Colonic mucosa (tissue), 4 donors: ENCODE data around the gene ECHS1. TPM values are rescaled to one million over a fixed set of nuclear protein-coding genes. Genes with fewer than 3 reads are reported as not detected.
A peak's percentile ranks its signal among the peaks of the same experiment; 100 is the strongest.

Experiments used
- DNase-seq: peaks from one replicate; pipeline ENCODE4 v3.0.0-alpha.2; 2020
- H3K27ac ChIP-seq: fragments of 200-600 bp; one replicate; pipeline ENCODE4 v1.8.0; 2021
- H3K27me3 ChIP-seq: fragments of 200-600 bp; one replicate; pipeline ENCODE4 v1.8.0; 2021
- H3K36me3 ChIP-seq: fragments of 200-600 bp; one replicate; pipeline ENCODE4 v1.8.0; 2021
- H3K4me1 ChIP-seq: fragments of 200-600 bp; one replicate; pipeline ENCODE4 v1.8.0; 2021; ENCODE audit warnings: mild to moderate bottlenecking
- H3K4me3 ChIP-seq: fragments of 200-600 bp; one replicate; pipeline ENCODE4 v1.8.0; 2021
- H3K9ac ChIP-seq, 2 donors: one replicate each; pipeline ENCODE4 v1.7.0; 2013; ENCODE audit warnings: control low read depth in 2 of 2, low read depth in 2 of 2, low read length in 2 of 2
- H3K9me3 ChIP-seq: fragments of 200-600 bp; one replicate; pipeline ENCODE4 v1.8.0; 2021
- CTCF ChIP-seq: fragments of 200-600 bp; IDR thresholded peaks from one replicate; pipeline ENCODE4 v1.8.0; 2022; ENCODE audit warnings: antibody characterized with exemption, mild to moderate bottlenecking
- intact Hi-C: fragments of 100-400 bp; cut with DNase I; formaldehyde crosslinking; loops from one replicate; pipeline ENCODE4 v1.14.1; 2022
- total RNA-seq, 2 donors: library from RNA; stranded (reverse); fragmentation: NEBNext Ultra II Directional in 1 of 2; extraction: Animal tissue kit (Norgen Biotek cat#: 25700) in 1 of 2; gene quantifications; one replicate each; pipeline ENCODE4 v1.2.1, GENCODE V29; 2021
- donor health status: healthy.
- donor health status: DM: no; HTN: no; CAD: no.
- donor health status: DM: no; HTN: no; CAD: no.

Gene ECHS1
- total RNA-seq, 2 donors from 2014 or later: 188 to 214 TPM

- intact Hi-C loops: no loop called here
- no peaks in the 10 kb centered on the region for H3K4me1 ChIP-seq
- no peak for DNase-seq
- H3K36me3 ChIP-seq: no peaks in the 10 kb centered on the region
- no peak overlapping the region for H3K4me3 ChIP-seq
- no peak for TF ChIP-seq CTCF
- H3K9me3 ChIP-seq: no peaks in the 10 kb centered on the region
- H3K27me3 ChIP-seq: peaks cover 25% of the 10 kb centered on the region
- H3K27ac ChIP-seq: no peak overlapping the region
- H3K9ac ChIP-seq: no peak overlapping the region
Measured at GRCh38 chr10:133337370-133337725, 35.8 kb downstream of the ECHS1 start.

- H3K27ac ChIP-seq: no peak within 1 kb of the TSS
- peak within 1 kb of the TSS; percentile 30 for H3K4me3 ChIP-seq
- TF ChIP-seq CTCF: no peak
- H3K9me3 ChIP-seq: no peaks in the 10 kb centered on the region
- no peaks in the 10 kb centered on the region for H3K36me3 ChIP-seq
- DNase-seq: no peak
- intact Hi-C loops: no loop called here
- peaks cover 27% of the 10 kb centered on the region for H3K27me3 ChIP-seq
- no peak within 1 kb of the TSS for H3K9ac ChIP-seq
- no peaks in the 10 kb centered on the region for H3K4me1 ChIP-seq
Measured at GRCh38 chr10:133336577-133337369, 36.4 kb downstream of the ECHS1 start, which contains the start of gene CALY. Gene CALY, minus strand, starts transcription at chr10:133336896. Its CDS starts 7,907 bp downstream, at chr10:133328989.

DNA sequence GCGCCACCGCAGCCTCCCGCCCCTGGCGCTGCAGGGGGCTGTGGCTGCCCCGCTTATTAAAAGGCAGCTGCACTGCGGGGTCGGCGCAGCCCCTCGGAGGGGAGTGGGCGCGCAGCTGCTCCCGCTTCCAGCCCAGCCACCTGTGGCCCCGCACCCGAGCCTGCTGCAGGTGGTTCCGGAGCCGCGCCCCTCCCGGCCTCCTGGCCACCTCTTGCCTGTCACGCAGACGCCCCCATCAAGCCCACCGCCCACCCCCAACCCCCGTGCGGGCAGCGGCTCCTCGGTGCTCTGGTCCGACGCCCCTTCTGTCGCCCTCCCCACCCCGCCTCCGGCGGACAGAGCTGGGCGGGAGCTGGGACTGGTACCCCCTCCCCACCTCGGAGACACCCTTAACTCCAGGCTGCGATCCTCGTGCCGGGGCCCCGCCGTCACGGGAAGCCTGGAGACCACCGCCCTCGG, 37.0 kb downstream of the ECHS1 start:
- no peaks in the 10 kb centered on the region for H3K9me3 ChIP-seq
- H3K4me3 ChIP-seq: peak overlapping the region; percentile 30
- no peaks in the 10 kb centered on the region for H3K4me1 ChIP-seq
- no peak overlapping the region for H3K9ac ChIP-seq
- no peak for DNase-seq
- peaks cover 31% of the 10 kb centered on the region for H3K27me3 ChIP-seq
- H3K27ac ChIP-seq: no peak overlapping the region
- no peak for TF ChIP-seq CTCF
- no peaks in the 10 kb centered on the region for H3K36me3 ChIP-seq
- intact Hi-C loops: no loop called here

- peak; percentile 44 for DNase-seq
- Histone ChIP-seq H3K9ac (peak overlapping the region in 1 of 2 donors; percentile 43), H3K27ac (no peak overlapping the region), H3K4me3 (peak overlapping the region; percentile 30), H3K27me3 (peaks cover 31% of the 10 kb centered on the region), H3K36me3 (no peaks in the 10 kb centered on the region), H3K4me1 (no peaks in the 10 kb centered on the region), H3K9me3 (no peaks in the 10 kb centered on the region)
- intact Hi-C loops: no loop called here
- TF ChIP-seq CTCF: no peak
Measured at GRCh38 chr10:133335246-133336117, 37.7 kb downstream of the ECHS1 start.

GRCh38 chr10:133334503-133335245, 38.5 kb downstream of the ECHS1 start:
- Histone ChIP-seq H3K9ac (no peak overlapping the region), H3K36me3 (no peaks in the 10 kb centered on the region), H3K4me3 (peak overlapping the region; percentile 30), H3K27me3 (peaks cover 31% of the 10 kb centered on the region), H3K9me3 (no peaks in the 10 kb centered on the region), H3K4me1 (no peaks in the 10 kb centered on the region), H3K27ac (no peak overlapping the region)
- no peak for DNase-seq
- TF ChIP-seq CTCF: no peak
- intact Hi-C loops: no loop called here
